ENCODE data around the gene SCRN2. TPM values are rescaled to one million over a fixed set of nuclear protein-coding genes. Genes with fewer than 3 reads are reported as not detected.

SCRN2 gene
- total and polyA plus RNA-seq, 7 donors, result 22.5 to 44.6 (median 28.8) TPM

DNA sequence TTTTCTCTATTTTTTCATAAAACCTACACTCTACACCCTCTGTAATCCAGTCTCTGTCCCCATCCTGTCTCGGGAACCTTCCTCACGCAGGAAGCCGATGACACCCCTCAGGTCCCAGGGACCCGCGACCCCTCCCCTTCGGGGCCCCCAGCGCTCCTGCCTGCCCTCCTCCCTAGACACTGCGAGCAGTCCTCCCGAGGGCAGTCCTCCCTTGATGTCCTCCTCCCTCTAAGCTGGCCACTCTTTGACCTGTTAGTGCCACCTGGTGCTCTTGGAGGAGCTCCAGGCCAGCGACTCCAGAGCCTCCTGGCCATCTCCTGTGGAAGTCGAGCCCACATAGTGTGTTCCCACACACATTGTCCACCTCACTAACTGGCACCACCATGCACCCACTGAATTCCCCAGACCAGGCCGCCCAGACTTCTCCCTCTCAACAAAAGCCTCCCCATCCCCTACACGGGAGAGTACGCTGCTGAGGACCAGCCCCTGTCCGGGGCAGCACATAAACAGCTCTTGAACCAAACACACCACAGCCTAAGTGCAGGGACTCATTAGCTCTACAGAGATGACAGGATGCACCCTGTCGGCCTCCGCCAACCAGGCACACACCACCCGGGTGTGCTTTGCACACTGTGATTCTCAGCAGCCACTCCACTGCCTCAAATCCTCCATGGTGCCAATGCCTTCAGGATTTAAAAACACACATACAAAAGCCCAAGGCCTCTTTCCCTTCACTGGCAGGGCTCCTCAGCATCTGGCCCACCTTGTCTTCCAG lies 28.7 kb downstream of the SCRN2 start:
- WGBS, 2 donors, result 71 to 84% methylated on average over 18 of the region's 18 CpGs
- no peak overlapping the region for H3K27ac ChIP-seq
- intact Hi-C loops (cut with DNase I), result no loop called here
- peaks cover 0 to 9% (median 0%) of the 10 kb centered on the region in 4 donors for H3K4me1 ChIP-seq
- DNase-seq, result peak; percentile 55
- TF ChIP-seq, protein P1, sequence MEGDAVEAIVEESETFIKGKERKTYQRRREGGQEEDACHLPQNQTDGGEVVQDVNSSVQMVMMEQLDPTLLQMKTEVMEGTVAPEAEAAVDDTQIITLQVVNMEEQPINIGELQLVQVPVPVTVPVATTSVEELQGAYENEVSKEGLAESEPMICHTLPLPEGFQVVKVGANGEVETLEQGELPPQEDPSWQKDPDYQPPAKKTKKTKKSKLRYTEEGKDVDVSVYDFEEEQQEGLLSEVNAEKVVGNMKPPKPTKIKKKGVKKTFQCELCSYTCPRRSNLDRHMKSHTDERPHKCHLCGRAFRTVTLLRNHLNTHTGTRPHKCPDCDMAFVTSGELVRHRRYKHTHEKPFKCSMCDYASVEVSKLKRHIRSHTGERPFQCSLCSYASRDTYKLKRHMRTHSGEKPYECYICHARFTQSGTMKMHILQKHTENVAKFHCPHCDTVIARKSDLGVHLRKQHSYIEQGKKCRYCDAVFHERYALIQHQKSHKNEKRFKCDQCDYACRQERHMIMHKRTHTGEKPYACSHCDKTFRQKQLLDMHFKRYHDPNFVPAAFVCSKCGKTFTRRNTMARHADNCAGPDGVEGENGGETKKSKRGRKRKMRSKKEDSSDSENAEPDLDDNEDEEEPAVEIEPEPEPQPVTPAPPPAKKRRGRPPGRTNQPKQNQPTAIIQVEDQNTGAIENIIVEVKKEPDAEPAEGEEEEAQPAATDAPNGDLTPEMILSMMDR (IDR thresholded peaks at IDR 0.05), result no peak
- TF ChIP-seq POLR2A (IDR thresholded peaks at IDR 0.05), result no peak
- no peak for TF ChIP-seq POLR2AphosphoS5 (IDR thresholded peaks at IDR 0.05)
- TF ChIP-seq EP300 (IDR thresholded peaks at IDR 0.05), result no peak
- H3K4me3 ChIP-seq, result no peak overlapping the region
- no peaks in the 10 kb centered on the region for H3K9me3 ChIP-seq
- H3K36me3 ChIP-seq, result peaks cover 0 to 72% (median 24%) of the 10 kb centered on the region in 4 donors
- H3K27me3 ChIP-seq, result no peaks in the 10 kb centered on the region

DNA sequence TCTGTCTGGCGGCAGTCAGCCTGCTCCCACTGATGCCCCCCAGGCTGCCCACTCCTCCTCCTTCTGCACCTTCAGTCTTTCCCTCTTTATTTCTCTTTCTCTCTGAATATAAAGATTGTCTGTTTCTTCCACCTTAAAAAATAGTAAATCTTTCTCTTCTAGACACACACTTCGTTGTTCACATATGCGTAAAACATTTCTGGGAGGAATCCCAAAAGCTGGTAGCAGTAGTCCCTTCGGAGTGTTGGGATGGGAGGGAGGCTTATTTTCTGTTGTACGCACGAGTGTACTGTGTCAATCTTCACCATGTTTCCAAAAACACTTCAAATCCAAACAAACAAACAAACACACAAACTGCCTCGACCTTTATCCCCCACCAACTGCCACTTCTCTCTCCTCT lies 29.4 kb downstream of the SCRN2 start:
- 51 to 65% methylated on average over 7 of the region's 7 CpGs for WGBS, 2 donors
- Histone ChIP-seq H3K4me1 (peaks cover 0 to 9% (median 0%) of the 10 kb centered on the region in 4 donors), H3K9me3 (no peaks in the 10 kb centered on the region), H3K27ac (no peak overlapping the region), H3K27me3 (no peaks in the 10 kb centered on the region), H3K36me3 (peaks cover 0 to 72% (median 20%) of the 10 kb centered on the region in 4 donors), H3K4me3 (no peak overlapping the region)
- peak; percentile 48 for DNase-seq
- intact Hi-C loops (cut with DNase I), result no loop called here
- TF ChIP-seq POLR2A (IDR thresholded peaks at IDR 0.05), result no peak
- TF ChIP-seq, protein P1 (IDR thresholded peaks at IDR 0.05), result no peak
- TF ChIP-seq EP300 (IDR thresholded peaks at IDR 0.05), result no peak
- TF ChIP-seq POLR2AphosphoS5 (IDR thresholded peaks at IDR 0.05), result no peak

DNA sequence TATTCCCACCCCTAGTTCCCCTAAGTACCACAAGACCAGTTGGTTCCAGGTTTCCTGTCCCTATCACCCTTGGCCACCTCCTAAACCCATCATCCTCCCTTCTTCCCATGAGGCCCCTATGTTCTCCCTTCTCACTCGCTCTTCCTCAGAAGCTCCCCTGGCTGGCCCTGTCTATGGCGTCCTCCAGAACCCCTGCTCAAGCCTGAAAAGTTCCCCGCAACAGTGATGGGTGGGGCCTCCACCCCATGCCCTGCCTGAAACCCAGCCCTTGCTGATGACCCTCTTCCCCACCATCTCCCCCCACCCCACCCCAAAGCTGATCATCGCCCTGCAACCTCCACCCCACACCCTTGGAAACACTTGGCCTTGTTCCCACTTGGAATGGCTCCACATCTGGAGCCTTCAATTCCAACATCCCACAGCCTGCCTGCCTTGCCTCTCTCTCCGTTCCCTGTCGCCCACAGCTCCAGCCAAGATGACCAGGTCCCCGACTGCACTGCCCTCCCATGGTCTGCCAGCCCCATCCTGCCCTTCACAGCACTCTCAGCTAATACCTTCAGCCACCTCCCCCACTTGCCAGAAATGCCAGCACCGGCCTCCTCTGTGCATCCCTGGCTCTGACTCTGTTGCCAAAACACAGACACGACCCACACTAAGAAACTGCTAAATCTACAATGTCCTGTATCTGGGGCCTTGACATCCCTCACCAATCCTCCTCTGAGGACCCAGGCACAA lies 30.0 kb downstream of the SCRN2 start:
- DNase-seq, result peak; percentile 63
- H3K27me3 ChIP-seq, result no peaks in the 10 kb centered on the region
- H3K36me3 ChIP-seq, result peaks cover 0 to 66% (median 16%) of the 10 kb centered on the region in 4 donors
- H3K27ac ChIP-seq, result peak overlapping the region in 1 of 4 donors; percentile 32
- no peak overlapping the region for H3K4me3 ChIP-seq
- H3K4me1 ChIP-seq, result peaks cover 0 to 9% (median 0%) of the 10 kb centered on the region in 4 donors
- H3K9me3 ChIP-seq, result no peaks in the 10 kb centered on the region
- WGBS, 2 donors, result 26 to 76% methylated on average over 9 of the region's 9 CpGs
- intact Hi-C loops (cut with DNase I), result no loop called here
- no peak for TF ChIP-seq POLR2AphosphoS5 (IDR thresholded peaks at IDR 0.05)
- TF ChIP-seq, protein P1 (IDR thresholded peaks at IDR 0.05), result no peak
- no peak for TF ChIP-seq EP300 (IDR thresholded peaks at IDR 0.05)
- no peak for TF ChIP-seq POLR2A (IDR thresholded peaks at IDR 0.05)

DNA sequence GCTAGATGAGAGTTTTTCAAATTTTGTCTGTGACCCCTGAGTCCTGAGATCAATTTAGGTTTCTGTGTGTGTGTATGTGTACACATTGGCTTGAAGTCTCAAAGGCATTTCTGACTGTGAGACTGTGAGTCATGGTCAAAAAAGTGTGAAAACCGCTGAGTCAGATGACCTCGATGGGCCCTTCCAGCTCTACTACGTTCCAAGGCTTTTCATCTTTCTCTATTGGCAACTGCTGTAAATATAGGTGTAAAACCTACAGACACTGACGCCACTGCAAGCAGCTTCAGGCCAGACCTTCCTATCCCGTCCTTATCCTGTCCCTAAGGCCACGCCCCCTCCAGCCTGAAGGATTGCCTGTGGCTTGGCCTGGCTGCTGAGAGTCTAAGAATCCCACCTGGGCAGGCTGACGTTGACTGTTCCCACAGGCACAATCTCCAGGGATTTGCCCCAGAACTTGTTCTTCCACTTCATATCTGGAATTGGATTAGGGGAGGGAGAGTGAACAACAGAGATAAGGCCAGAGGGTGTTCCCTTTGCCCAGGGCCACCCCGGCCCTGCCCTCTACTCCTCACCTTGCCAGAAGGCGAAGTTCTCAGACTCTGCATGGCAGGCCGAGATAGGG lies 30.8 kb downstream of the SCRN2 start:
- intact Hi-C loops (cut with DNase I), result no loop called here
- Histone ChIP-seq H3K36me3 (peaks cover 0 to 58% (median 16%) of the 10 kb centered on the region in 4 donors), H3K27ac (peak overlapping the region in 1 of 4 donors; percentile 32), H3K9me3 (no peaks in the 10 kb centered on the region), H3K4me1 (peaks cover 0 to 9% (median 0%) of the 10 kb centered on the region in 4 donors), H3K27me3 (no peaks in the 10 kb centered on the region), H3K4me3 (no peak overlapping the region)
- 15 to 63% methylated on average over 10 of the region's 10 CpGs for WGBS, 2 donors
- DNase-seq, result peak; percentile 63
- TF ChIP-seq, protein P1 (IDR thresholded peaks at IDR 0.05), result no peak
- TF ChIP-seq POLR2AphosphoS5 (IDR thresholded peaks at IDR 0.05), result no peak
- TF ChIP-seq POLR2A (IDR thresholded peaks at IDR 0.05), result no peak
- TF ChIP-seq EP300 (IDR thresholded peaks at IDR 0.05), result no peak

Data from sigmoid colon (tissue), 7 donors.